OCI-LY3 (cell line): Measurements from ENCODE around the gene THAP3.

Source experiments
- EZH2phosphoT487 ChIP-seq: fragments of 200-600 bp; shearing (Covaris generic); IDR thresholded peaks from 2 replicates; pipeline ENCODE4 v1.6.1; 2018; ENCODE audit warnings: antibody characterized with exemption, mixed run types, low read depth
- TF ChIP-seq, protein P1 (sequence below): fragments of 200-600, 300-600 bp; sonication (generic); IDR thresholded peaks from 2 replicates; pipeline ENCODE4 v1.5.1; 2014; ENCODE audit warnings: antibody characterized with exemption, low read length, low read depth

DNA sequence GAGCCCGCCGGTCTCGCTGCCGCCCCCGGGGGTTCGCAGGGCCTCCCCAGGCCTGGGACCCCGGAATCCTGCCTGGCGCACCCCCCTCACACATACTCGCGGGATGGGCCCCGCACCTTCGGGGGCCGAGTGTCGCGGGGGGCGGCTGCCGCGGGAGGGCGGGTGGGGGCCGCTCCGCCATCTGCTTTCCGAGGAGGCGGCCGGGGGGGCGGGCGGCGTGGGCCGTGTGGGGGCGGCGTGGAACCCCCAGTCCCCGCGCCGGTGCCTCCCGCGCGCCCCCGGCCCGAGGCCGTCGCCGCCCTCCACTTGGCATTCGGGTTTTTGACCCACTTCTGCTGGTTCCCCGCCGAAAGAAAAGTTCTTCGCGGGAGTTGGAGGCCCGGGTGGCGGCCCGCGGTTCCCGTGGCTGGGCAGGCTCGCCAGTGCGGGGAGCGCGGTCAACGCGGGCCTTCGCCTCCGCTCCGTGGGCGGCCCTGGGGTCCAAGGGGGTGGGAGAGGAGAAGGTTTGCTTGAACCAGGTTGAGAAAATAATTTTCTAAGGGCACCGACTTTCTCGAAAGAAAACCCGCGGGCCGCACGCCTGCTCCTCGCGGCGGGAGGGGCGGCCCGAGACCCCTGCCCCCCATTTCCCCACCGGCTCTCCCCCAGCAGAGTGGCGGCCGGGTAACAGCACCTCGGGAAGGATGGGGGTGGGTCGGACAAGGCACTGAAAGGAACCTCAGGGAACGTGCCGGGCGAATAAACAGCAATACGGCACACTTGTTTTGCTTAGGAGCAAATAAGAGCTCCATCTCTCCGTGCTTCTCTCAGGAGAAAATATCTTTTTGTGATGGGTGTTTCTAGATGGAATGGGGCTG, 9.5 kb upstream of the THAP3 start:
- TF ChIP-seq, protein P1, sequence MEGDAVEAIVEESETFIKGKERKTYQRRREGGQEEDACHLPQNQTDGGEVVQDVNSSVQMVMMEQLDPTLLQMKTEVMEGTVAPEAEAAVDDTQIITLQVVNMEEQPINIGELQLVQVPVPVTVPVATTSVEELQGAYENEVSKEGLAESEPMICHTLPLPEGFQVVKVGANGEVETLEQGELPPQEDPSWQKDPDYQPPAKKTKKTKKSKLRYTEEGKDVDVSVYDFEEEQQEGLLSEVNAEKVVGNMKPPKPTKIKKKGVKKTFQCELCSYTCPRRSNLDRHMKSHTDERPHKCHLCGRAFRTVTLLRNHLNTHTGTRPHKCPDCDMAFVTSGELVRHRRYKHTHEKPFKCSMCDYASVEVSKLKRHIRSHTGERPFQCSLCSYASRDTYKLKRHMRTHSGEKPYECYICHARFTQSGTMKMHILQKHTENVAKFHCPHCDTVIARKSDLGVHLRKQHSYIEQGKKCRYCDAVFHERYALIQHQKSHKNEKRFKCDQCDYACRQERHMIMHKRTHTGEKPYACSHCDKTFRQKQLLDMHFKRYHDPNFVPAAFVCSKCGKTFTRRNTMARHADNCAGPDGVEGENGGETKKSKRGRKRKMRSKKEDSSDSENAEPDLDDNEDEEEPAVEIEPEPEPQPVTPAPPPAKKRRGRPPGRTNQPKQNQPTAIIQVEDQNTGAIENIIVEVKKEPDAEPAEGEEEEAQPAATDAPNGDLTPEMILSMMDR: no peak
- TF ChIP-seq EZH2phosphoT487: no peak
